Mesodermal cell (in vitro differentiated cells): Measurements from ENCODE around the gene SPDYE1.

Source experiments
- H3K27ac ChIP-seq: 2 replicates; pipeline ENCODE4 v1.7.0; 2013; ENCODE audit warnings: mild to moderate bottlenecking, low read depth, low read length, moderate library complexity; ENCODE audit not compliant: severe bottlenecking
- H3K36me3 ChIP-seq: 2 replicates; pipeline ENCODE4 v1.7.1; 2013; ENCODE audit warnings: mild to moderate bottlenecking, low read length, moderate library complexity; ENCODE audit not compliant: control insufficient read depth, insufficient read depth
- H3K4me1 ChIP-seq: one replicate; pipeline ENCODE4 v1.7.1; 2013; ENCODE audit warnings: mild to moderate bottlenecking, low read length; ENCODE audit not compliant: insufficient read depth, control insufficient read depth, poor library complexity, severe bottlenecking
- H3K4me3 ChIP-seq: 2 replicates; pipeline ENCODE4 v1.7.0; 2013; ENCODE audit warnings: low read length, control low read depth, mild to moderate bottlenecking; ENCODE audit not compliant: insufficient read depth, poor library complexity, severe bottlenecking; ENCODE audit errors: extremely low read depth
- H3K9me3 ChIP-seq: 2 replicates; pipeline ENCODE4 v1.7.1; 2013; ENCODE audit warnings: mild to moderate bottlenecking, low read length, moderate library complexity; ENCODE audit not compliant: control insufficient read depth
- WGBS, 2 experiments: methylation state at CpG; one replicate each; pipeline ENCODE4 v1.1.5; 2013; ENCODE audit warnings: missing lambda C conversion rate in 2 of 2; ENCODE audit not compliant: insufficient coverage in 2 of 2; 5-methylcytosine and 5-hydroxymethylcytosine counted together

Gene SPDYE1

DNA sequence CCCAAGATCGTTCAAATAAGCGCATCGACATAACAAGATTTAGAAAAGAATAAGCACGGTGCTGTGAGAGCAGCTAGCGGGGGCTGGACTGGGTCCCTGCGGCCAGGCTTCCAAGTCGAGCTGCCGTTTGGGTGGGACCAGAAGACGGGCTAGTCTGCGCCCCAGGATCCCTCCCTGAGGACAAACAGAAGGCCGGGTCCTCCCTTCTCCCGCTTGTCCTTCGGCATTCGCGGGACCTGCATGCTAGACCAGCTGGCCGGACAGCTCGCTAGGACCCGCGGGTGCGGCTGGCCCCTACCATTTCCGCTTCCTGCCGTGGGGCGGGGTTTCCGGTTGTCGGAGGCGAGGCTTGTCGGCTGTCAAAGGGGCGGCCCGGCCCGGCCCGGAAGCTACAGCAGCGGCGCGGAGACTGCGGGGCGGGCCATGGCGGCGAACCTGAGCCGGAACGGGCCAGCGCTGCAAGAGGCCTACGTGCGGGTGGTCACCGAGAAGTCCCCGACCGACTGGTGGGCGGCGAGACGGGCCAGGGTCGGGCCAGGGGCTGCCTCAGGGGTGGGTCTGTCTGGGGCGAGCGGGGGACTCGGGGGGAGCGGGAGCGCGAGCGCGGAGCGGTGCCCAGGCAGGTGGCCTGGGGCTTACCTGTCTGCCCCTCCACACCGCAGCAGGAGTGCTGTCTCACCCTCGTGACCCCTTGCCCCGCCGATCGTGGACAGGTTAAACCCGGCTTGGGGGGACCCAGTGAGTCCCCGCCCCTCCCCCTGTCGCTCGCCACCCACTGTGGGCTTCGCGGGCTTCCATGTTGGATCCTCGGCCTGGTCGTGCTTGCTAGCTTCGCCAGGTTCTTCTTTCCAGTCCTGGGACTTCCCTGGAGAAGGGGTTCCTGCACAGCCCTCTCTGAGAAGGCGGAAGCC is 46.9 kb downstream of the SPDYE1 start, which contains the start of gene DBNL:
DBNL (plus strand) TSS at position 388 of the 911 bp plus-strand sequence; CDS start at position 424, 36 bp downstream.
- peak within 1 kb of the TSS; percentile 53 for H3K27ac ChIP-seq
- WGBS, 2 experiments = 0 to 1% methylated on average over 63 to 69 of the region's 74 CpGs

DNA sequence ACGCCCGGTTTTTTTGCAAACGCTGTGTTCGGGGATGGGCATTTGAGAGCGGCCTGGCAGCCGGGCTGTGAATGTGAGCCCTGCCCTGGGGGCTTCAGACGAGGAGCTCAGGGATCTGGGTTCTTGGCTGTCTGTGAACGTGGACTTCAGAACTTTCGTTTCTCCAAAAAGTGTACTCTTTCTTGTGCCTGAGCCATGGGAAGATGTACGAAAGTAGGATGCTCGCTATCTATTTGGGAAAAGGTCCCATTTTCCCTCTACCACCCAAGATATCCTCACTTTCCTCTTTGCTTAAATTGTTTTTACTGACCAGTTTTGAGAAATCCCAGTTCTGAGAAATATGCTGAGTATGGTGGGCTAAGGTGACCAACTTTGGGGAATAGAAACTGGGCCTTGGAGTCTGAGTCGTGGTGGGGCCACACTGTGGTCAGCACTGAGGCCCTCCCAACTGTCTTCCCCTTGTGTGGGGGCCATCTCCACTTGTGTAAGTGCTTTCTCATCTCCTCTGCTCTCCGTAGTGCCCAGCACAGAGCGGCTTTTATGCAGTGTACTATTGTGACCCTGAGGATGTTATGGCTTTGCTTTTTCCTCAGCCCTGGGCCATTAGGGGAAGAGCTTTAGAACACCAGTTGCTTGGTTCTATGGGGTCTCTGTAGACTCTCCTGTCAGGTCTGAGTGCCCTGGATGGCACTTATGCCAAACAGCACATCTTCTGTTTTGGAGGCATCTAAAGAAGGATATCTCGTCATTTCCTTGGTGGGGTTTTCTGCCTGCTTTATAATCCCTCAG is 47.7 kb downstream of the SPDYE1 start:
- H3K4me3 ChIP-seq = peak overlapping the region; percentile 93
- 23 to 27% methylated on average over 12 to 14 of the region's 15 CpGs for WGBS, 2 experiments
- peaks cover 7% of the 10 kb centered on the region for H3K4me1 ChIP-seq
- peak overlapping the region; percentile 53 for H3K27ac ChIP-seq
- no peaks in the 10 kb centered on the region for H3K9me3 ChIP-seq
- peaks cover 39% of the 10 kb centered on the region for H3K36me3 ChIP-seq

More for the DNA sequence above, 46.9 kb downstream of the SPDYE1 start, which contains the start of gene DBNL:
- H3K4me1 ChIP-seq = peaks cover 7% of the 10 kb centered on the region
- peak within 1 kb of the TSS; percentile 93 for H3K4me3 ChIP-seq
- no peaks in the 10 kb centered on the region for H3K9me3 ChIP-seq
- peaks cover 30% of the 10 kb centered on the region for H3K36me3 ChIP-seq

DNA sequence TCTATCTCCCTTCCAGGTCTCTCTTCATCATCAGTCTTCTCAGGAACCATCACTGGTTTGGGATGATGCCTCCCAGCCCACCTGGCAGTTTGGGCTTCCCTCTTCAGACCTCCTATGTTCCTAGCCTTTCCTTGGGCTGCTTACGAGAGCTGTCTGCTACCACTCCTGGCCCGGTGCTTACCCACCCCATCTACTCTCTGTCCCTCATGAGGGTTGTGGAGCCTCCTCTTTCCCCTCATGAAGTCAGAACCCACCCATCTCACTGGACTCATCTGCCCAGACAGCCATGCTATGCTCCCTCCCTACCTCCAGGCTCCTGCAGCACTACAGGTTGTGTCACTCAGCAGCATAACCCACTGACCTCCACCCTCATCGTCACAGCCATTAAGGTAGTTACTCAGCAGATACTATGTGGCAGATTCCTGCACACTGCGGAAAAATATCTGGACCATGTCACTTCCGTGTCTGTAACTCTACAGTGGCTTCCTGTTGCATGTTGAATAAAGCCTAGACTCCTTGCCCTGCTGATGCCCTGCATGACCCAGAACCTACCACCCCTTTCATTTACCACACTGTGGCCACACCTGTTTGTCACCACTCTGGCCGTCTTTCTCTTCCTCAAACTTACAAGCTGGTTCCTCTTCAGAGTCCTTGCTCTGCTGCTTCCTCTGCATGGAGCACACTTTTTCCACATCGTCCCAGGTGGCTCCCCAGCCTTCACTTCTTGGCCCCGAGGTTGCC is 48.8 kb downstream of the SPDYE1 start:
- H3K4me1 ChIP-seq = peaks cover 7% of the 10 kb centered on the region
- H3K4me3 ChIP-seq = no peak overlapping the region
- no peaks in the 10 kb centered on the region for H3K9me3 ChIP-seq
- no peak overlapping the region for H3K27ac ChIP-seq
- peaks cover 49% of the 10 kb centered on the region for H3K36me3 ChIP-seq
- WGBS, 2 experiments = 96 to 100% methylated on average over 8 of the region's 8 CpGs

DNA sequence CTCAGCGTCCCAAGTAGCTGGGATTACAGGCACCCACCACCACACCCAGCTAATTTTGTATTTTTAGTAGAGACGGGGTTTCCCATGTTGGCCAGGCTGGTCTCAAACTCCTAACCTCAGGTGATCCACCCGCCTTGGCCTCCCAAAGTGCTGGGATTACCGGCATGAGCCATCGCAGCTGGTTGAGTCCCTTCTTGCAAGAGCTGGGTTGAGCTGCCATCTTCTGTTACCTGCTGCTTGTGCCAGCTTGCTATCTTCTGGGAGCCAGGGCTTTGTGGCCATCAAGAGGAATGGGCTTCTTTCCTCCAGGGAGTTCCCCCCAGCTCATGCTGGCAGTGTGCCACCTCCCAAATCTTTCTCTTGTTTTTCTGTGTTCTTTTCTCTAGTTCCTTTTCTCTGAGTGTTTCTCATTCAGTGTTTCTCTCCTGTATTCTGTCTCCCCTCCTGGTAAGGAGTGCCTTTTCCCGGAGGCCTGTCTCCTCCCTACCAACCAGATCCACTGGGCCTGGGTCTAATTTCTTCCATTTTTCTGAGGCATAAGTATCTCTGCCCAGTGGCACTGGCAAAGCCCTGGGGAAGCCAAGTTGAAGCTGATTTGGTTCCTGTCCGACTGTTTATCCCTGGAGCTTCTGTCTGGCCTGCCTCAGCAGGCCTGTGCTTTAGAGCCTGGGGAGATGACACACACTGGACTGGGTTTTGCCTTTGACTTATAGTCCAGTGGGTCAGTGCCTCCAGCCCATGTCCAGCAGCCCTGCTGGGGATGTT is 50.5 kb downstream of the SPDYE1 start:
- 96% methylated on average over 5 to 6 of the region's 7 CpGs for WGBS, 2 experiments
- Histone ChIP-seq H3K9me3 (no peaks in the 10 kb centered on the region), H3K4me3 (no peak overlapping the region), H3K27ac (no peak overlapping the region), H3K36me3 (peaks cover 66% of the 10 kb centered on the region), H3K4me1 (peaks cover 7% of the 10 kb centered on the region)

DNA sequence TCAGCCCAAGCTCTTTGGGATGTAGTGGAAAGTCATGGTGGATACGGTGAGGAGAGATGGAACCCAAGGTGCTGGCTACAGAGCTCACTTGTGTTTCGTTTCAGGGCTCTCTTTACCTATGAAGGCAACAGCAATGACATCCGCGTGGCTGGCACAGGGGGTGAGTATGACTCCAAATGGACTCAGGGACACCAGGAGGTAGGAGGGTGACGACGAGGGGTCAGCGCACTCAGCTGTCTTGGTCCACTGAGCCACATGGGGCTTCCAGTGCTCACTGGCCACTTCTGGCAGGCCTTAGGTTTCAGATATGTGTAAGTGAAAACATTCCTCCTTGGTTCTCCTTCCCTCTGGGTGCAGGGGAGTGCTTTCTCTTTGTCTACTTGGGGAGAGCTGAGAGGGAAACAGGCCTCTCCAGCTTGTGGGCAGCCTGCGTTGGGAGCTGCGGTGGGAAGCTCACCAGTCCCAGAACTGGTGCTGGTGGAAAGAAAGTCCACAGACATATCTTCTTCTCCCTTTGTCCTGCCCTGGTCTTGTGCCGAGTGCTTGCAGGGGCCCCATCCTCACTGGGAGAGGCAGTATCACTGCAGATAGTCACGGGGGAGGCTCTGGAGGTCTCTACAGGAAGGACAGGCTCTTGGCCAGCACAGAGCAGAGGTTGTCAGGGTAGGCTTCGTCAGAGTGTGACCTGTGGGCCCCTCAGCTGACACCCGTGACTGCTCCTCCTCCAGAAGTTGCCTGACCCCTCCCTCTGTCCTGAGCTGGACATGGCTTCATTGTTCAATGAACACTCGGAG is 52.6 kb downstream of the SPDYE1 start:
- peaks cover 85% of the 10 kb centered on the region for H3K36me3 ChIP-seq
- 94 to 98% methylated on average over 11 to 13 of the region's 14 CpGs for WGBS, 2 experiments
- no peak overlapping the region for H3K4me3 ChIP-seq
- H3K9me3 ChIP-seq = no peaks in the 10 kb centered on the region
- no peak overlapping the region for H3K27ac ChIP-seq
- peaks cover 3% of the 10 kb centered on the region for H3K4me1 ChIP-seq

DNA sequence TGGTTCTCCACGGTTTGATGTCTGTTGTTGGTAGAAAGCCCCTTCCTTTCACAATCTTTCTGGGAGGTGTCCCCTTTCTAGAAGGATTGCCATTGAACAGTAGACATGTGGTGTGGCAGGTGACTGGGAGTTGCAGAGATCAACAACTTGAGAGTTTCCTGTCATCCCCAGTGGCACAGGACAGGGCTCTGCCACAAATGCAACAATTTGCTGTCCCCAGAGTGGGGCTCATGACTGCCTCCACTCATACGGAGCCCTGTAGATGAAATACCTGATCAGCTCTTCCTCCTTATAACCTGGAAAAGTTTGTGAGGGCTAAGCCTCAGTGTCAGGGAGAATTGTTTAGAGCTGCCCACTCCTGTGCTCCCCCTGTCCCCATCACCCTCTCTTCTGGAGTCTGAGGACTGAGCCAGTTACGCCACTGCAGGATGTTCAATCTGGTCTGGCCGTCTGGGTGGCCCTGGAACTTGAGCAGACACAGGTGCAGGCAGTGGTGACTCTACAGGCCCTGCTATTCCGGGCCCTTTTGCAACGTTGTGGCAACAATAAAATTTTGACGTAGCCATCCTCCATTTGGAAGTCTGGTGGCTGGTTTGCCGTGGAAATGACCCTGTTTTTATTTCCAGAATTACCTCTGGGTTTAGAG is 53.3 kb downstream of the SPDYE1 start:
- Histone ChIP-seq H3K36me3 (peaks cover 90% of the 10 kb centered on the region), H3K9me3 (no peaks in the 10 kb centered on the region), H3K27ac (no peak overlapping the region), H3K4me1 (peaks cover 3% of the 10 kb centered on the region), H3K4me3 (no peak overlapping the region)
- 87 to 88% methylated on average over 7 to 8 of the region's 8 CpGs for WGBS, 2 experiments

DNA sequence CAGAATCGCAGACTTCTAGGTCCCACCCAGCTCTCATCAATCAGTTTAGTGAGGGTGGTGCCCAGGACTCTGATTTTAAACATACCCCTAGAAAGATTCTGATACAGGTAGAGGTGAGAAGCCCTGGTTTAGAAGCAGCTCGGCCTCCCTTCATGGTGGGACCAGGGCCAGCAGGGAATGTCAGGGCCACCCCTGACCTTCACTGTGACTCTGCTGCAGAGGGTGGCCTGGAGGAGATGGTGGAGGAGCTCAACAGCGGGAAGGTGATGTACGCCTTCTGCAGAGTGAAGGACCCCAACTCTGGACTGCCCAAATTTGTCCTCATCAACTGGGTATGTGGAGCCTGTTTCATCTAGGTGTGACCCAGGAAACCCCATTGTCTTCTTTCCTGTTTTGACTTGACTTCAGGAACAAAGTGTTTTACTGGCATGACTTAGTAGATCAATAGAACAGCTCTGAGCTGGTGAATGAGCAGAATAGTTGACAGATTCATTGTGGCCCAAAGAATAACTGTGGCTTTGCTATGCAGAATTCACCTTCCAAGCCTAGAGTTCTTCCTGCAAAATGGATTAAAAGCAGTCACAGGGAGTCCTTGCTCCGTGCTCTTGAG is 54.0 kb downstream of the SPDYE1 start:
- no peak overlapping the region for H3K4me3 ChIP-seq
- peaks cover 90% of the 10 kb centered on the region for H3K36me3 ChIP-seq
- no peaks in the 10 kb centered on the region for H3K4me1 ChIP-seq
- no peaks in the 10 kb centered on the region for H3K9me3 ChIP-seq
- no peak overlapping the region for H3K27ac ChIP-seq
- 89 to 92% methylated on average over 3 to 4 of the region's 5 CpGs for WGBS, 2 experiments

DNA sequence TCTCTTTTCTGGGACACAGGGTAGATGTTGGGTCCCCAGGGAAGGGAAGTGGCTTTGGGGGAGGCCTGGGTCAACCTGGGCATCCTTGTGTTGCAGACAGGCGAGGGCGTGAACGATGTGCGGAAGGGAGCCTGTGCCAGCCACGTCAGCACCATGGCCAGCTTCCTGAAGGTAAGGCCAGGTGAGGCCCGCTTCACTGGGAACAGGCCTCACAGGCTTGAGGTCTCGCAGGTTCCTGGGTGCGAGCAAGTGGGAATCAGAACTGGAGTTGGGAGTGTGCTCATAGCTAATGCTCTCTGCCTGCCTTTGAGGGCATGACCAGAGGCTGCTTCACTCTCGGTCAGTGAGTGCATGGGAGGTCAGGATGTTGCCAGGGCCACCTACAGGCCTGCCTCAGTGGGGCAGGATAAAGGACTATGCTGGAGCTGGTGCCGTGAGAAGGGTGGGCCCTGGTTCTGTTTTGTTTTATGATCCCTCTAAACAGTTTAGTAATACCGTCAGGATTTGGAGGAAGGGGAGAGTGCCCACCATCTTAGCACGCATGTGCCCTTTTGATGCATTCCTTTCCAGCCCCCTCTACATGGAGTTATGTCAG is 55.2 kb downstream of the SPDYE1 start:
- H3K9me3 ChIP-seq = no peaks in the 10 kb centered on the region
- WGBS, 2 experiments = 97 to 98% methylated on average over 8 to 10 of the region's 12 CpGs
- H3K36me3 ChIP-seq = peaks cover 91% of the 10 kb centered on the region
- no peak overlapping the region for H3K27ac ChIP-seq
- no peak overlapping the region for H3K4me3 ChIP-seq
- no peaks in the 10 kb centered on the region for H3K4me1 ChIP-seq
